Myocyte (in vitro differentiated cells): Measurements from ENCODE around the gene C2orf80. TPM values are rescaled to one million over a fixed set of nuclear protein-coding genes. Genes with fewer than 3 reads are reported as not detected.
"Not testable (repeated sequence)": the region's sequence is repeated elsewhere in the genome, so short reads cannot be mapped to it uniquely, and the experiment has no call there.

Source experiments
- DNase-seq: peaks from one replicate; pipeline ENCODE4 v3.0.0-alpha.2; 2012; ENCODE audit warnings: low read depth
- total RNA-seq: library from RNA; depleted of rRNA; stranded (reverse); fragments of >200 nt; gene quantifications from 2 replicates; pipeline ENCODE4 v1.2.3, GENCODE V29; 2014

Gene C2orf80
- total RNA-seq, 1 donor from 2014 or later = not detected

DNA sequence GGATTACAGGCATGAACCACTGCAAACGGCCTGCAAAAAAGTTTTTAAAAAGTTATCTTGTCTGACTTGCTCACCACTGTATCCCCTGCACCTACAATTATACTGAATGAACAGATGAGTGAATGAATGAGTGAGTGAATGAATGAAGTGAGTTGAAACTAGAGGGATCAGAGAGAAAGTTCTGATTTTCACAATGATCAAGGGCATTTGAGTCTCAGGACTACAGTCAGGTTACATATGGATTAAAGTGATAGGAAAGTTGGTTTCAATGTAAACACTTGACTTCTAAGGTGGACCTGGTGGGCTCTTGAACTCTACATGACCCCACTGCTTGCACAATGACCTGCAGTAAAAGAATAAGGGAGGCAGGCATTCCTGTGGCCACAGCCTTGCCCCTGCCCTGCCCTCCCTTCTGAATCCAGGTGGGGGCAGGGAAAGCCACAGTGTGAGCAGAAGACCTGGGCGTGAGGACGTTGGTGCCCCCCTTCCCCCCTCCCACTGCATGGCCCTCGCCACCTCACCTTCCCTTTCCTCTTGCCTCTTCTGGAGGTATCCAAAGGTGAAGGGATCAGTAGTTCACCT is 10.7 kb downstream of the C2orf80 start:
- no peak for DNase-seq

GRCh38 chr2:208175840-208176153 is 14.0 kb downstream of the C2orf80 start:
- DNase-seq = no peak

- peak; percentile 80 for DNase-seq
Measured at GRCh38 chr2:208175069-208175839, 14.6 kb downstream of the C2orf80 start.

- no peak for DNase-seq
Measured at GRCh38 chr2:208174144-208174543, 15.7 kb downstream of the C2orf80 start.

- no peak for DNase-seq
Measured at GRCh38 chr2:208172125-208172524, 17.7 kb downstream of the C2orf80 start.

DNA sequence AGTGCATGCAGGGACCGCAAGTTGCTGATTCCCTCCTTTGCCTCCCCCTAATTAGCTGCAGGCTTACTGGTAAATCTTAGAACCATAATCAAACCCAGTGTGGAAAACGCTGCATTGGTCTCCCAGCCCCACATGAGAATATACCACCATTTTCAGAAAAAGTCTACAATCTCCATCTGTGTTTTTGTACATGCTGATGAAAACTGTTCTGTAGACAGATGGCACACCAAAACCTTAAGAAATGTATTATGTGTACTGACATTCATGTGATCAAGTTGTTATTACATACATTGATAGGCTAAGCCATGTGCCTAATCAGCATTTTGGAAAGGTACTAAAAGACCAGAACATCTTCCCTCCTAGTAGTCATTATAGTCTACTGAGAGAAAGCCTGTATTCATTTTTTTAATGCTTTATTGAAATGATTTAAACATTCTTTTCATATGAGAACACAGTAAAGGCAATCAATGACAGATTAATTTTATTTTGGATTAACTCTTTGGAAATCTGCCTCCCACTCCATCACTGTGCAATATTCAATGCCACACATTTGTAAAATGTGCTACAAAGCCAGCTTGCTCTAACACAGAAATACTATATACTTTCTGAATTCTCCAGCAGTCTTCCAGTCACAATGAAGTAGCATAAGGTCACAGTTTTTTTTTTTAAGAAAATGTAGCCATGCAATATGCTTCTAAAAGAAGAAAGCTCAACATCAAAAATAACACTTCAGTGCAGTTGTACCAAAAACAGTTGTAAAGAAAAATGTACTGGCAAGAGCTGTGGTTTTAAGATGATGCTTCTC is 24.7 kb downstream of the C2orf80 start:
- no peak for DNase-seq

GRCh38 chr2:208163489-208163888 is 26.3 kb downstream of the C2orf80 start, which contains the start of gene CRYGA:
Gene CRYGA (minus strand): TSS chr2:208163589. CDS start chr2:208163556, 33 bp downstream.
- no peak for DNase-seq

GRCh38 chr2:208156439-208156838 is 33.4 kb downstream of the C2orf80 start:
- no peak for DNase-seq

GRCh38 chr2:208153156-208153555 is 36.7 kb downstream of the C2orf80 start:
- no peak for DNase-seq

DNA sequence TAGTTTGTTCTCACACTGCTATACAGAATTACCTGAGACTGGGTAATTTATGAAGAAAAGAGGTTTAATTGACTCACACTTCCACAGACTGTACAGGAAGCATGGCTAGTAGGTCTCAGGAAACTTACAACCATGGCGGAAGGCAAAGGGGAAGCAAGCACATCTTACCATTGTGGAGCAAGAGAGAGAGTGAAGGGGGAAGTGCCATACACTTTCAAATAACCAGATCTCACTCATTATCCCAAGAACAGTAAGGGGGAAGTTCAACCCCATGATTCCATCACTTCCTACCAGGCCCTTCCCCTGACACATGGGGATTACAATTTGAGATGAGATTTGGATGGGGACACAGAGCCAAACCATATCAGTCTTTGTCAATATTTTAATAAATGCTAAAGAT is 38.9 kb downstream of the C2orf80 start:
- DNase-seq = no peak

DNA sequence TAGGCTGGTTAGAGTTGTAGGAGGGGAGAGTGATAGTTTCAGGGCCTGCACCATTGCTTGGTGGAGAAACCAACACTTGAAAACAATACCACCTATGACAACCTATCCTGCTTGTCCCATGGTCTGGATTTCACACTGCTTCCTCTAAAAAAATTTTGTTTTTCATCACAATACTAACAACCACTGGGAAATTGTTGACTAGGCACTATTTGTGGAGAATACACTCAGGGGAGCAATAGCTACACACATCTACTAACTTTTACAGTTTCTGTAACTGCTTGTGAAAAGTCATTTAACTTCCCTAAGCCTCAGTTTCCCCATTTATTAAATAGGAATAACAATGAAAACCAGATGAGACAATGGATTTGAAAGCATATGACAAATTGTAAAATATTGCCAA is 39.7 kb downstream of the C2orf80 start:
- DNase-seq = no peak

DNA sequence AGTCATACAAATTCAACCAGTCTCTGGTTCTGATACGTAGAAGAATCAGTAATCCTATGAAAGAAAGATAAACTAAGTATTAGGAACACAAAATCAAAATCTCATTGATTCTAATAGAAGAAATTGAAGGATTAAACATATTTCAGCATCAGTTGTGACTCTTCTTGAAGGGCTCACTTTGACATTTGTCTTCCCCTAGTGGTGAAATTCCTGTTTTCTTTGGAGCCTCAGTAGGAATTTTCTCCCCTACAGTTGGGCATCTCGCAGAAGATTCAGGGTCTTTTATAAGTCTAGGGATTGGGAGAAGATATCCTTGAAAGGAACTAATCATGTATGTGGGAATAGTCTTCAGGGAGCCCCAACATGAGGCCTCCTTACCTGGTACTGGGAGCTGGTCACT is 41.0 kb downstream of the C2orf80 start:
- DNase-seq = no peak

DNA sequence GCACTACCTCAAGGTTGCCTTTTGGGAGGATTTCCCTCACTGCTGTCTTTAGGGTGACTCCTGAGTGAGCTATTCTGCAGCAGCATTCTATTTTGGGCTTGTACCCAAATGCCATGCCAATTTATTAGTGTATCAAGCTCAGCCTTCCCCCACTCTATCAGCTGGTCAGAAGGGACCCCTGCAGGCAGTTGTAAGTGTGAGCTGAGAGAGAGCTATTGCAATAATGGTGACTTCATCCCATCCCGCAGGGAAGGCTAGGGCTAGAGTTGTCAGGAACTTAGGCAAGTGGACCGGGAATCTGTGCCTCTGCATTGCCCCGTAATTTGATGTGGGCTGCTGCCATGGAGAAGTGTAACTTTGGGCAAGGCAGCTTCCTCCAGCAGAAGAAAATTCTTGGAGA is 42.1 kb downstream of the C2orf80 start:
- DNase-seq = no peak

DNA sequence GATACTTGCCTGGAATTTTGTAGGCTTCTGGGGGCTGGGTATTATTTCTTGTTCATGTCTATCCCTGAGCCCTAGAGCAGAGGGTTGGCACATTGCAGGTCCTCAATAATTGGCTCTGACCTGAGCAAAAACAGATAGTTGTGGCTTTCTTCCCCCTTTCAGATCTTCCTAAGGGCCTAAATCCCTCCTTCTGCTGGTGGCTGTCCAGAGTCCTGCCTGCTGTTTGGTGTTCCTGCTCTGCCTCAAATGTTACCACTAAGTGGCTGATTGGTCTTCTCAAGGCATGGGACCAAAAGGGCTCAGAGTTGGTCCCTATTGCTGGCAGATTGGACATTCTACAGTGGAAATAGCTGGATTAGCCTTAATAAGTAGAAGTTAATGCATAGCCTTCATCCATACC is 42.8 kb downstream of the C2orf80 start:
- DNase-seq = no peak

GRCh38 chr2:208146006-208146405 is 43.8 kb downstream of the C2orf80 start, which contains the start of gene CRYGB:
Gene CRYGB (minus strand): TSS chr2:208146158. CDS start chr2:208146120, 38 bp downstream.
- DNase-seq = no peak

DNA sequence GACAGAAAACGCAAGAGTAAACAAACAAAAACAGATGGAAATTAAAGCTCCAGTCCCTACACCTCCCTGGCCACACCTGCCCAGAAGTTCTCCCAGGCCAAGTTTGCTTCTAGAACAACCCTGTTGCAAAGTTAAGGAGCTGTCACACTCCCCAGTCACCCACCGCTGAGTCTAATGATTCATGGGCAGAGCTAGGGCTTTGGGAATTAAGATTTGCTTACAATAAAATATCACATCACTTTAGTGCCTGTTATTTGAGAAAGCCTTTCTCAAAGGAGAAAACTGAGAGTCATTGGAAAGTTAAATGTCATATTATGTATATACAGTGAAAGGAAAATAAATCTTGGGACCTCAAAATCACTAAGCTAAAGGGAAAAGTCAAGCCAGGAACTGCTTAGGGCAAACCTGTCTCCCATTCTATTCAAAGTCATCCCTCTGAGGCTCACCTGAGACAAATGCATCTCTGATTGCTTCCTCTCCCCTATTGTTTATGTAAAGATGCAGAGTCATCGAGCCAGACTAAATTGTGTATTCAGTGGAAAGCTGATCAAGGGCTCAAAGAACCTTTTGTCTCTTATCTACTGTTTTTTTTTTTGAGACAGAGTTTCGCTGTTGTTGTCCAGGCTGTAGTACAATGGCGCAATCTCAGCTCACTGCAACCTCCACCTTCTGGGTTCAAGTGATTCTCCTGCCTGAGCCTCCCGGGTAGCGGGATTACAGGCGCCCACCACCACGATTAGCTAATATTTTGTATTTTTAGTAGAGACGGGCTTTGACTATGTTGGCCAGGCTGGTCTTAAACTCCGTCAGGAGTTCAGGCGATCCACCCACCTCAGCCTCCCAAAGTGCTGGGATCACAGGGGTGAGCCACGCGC is 46.7 kb downstream of the C2orf80 start:
- DNase-seq = no peak

DNA sequence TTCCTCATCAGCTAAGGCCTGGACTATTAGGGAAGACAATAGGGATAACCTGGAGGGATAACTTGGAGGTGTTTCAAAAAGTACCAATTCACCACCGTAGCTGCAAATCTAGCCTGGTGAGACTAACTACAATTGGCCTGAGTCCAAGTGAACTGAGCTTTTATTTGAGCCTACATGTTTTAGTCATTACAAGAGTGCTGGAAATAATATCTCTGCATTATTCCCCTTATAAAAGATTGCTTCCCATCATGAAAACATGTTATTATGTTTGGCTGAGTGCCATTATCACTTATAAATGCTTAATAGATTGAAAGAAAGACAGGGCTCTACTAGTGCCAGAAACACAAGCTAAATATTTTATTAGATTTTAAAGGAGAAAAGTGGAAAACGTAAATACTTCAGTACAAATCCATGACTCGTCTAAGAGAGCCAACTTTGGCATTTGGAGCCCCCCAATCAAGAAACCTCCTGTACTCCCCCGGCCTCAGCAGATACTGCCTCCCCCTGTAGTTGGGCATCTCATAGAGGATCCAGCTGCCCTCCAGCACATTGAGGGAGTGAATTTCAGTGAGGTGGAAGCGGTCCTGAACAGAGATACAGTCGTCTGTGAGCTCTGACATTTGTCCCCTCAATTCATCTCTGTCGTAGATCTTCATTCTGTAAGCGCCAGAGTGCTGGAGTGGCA is 47.4 kb downstream of the C2orf80 start:
- DNase-seq = peak; percentile 26

DNA sequence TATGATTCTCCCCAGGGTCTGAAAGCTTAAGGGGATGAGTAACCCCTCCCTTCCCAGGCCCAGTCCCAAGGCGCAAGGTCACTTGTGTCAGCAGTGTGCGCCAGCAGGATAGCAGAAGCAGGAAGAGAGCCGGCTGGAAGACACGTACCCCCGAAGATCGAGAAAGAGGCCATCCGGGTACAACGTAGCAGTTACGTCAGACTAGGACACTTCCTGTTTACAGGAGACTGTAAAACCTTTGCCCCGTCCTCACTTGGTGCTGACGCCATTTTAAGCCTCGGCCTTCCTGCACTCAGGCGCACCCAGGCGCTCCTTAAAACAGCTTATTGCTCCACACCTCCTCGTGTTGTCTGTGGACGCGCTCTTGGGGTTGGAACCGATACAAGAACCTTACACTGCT is 50.4 kb downstream of the C2orf80 start:
- DNase-seq = no peak

DNA sequence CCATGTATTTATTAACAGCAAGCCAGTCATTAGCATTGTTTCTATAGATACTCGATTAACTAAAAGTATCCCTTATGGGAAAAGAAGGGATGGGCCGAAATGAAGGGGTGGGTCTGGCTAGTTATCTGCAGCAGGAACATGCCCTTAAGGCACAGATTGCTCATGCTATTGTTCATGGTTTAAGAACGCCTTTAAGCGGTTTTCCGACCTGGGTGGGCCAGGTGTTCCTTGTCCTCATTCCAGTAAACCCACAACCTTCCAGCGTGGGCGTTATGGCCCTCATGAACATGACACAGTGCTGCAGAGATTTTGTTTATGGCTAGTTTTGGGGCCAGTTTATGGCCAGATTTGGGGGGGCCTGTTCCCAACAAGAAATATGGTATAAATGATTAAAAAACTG is 51.5 kb downstream of the C2orf80 start:
- not testable (repeated sequence) for DNase-seq

GRCh38 chr2:208136716-208137094 is 53.1 kb downstream of the C2orf80 start:
- no peak for DNase-seq
